Activated T-helper 2 cell treated with anti-CD3 and anti-CD28 coated beads, Interferon-gamma antibody, Interleukin-2, Interleukin-4, amounts not matched to agents 10 μg/mL and 5 μg/mL and 100 μg/mL, durations not matched to agents 14 hours and 24 hours and 36 hours (primary cell): ENCODE data around the gene MCC. TPM values are rescaled to one million over a fixed set of nuclear protein-coding genes. Genes with fewer than 3 reads are reported as not detected.
"Not testable (repeated sequence)": the region's sequence is repeated elsewhere in the genome, so short reads cannot be mapped to it uniquely, and the experiment has no call there.

ENCODE experiments used
- DNase-seq: peaks from one replicate; pipeline ENCODE4 v3.0.0; 2021; ENCODE audit warnings: low spot score
- H3K27ac Mint-ChIP-seq: one replicate; pipeline ENCODE4 v1.8.0; 2021; ENCODE audit warnings: mixed read lengths
- H3K27me3 Mint-ChIP-seq: one replicate; pipeline ENCODE4 v1.8.0; 2021; ENCODE audit warnings: low read depth, mixed read lengths
- H3K36me3 Mint-ChIP-seq: one replicate; pipeline ENCODE4 v1.8.0; 2021; ENCODE audit warnings: low read depth, mixed read lengths
- H3K4me1 Mint-ChIP-seq: one replicate; pipeline ENCODE4 v1.8.0; 2021; ENCODE audit warnings: low read depth, mixed read lengths
- H3K4me3 Mint-ChIP-seq: one replicate; pipeline ENCODE4 v1.8.0; 2021; ENCODE audit warnings: low read depth, mild to moderate bottlenecking, moderate library complexity, mixed read lengths
- H3K9me3 Mint-ChIP-seq: one replicate; pipeline ENCODE4 v1.8.0; 2021; ENCODE audit warnings: mixed read lengths
- intact Hi-C: fragments of 100-400 bp; cut with micrococcal nuclease; formaldehyde crosslinking; loops from one replicate; pipeline ENCODE4 v1.15.1; 2023
- total RNA-seq: library from RNA; stranded (reverse); gene quantifications from 2 replicates; pipeline ENCODE4 v1.2.3, GENCODE V29; 2022

MCC gene
- total RNA-seq, 1 donor from 2014 or later = 2.1 TPM

DNA sequence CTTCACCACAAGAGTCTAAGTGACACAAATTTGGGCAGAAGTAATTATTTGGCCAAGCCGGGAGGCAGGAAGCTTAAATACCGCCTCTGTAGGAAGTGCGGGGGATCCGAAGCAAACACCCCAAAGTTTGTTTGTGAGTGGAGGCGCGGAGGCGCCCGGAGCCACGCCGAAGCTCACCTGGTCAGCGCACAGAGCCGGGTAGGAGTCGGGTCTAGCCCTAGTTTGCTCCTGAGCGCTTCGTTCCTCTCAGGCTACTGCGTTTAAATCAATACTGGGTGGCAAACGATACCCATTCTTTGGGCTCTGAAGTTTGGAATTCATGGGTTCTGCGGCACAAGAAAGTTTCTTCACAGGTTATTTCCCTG is 855 bp downstream of the MCC start:
- no peak for DNase-seq
- H3K27ac Mint-ChIP-seq = no peak overlapping the region

DNA sequence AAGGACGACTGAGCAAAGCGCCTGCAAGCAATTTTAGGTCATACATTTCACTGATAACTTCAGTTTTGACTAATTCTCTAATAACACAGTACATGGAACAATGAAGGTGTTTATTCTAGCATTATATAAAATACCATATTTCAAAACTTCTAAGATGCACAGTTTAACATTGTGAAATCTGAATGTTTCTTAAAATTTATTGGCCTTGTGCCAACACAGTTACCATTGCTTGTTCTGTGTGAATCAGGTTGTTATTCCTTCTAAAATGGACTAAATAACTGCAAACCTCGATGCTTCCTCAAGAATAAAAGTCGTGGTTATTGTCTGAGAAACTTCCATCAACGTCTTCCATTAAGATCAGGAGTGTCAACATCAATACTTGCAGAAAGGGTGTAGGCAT is 8.0 kb downstream of the MCC start:
- Mint-ChIP-seq H3K27ac (no peak overlapping the region), H3K4me1 (no peaks in the 10 kb centered on the region), H3K4me3 (no peak overlapping the region), H3K9me3 (no peaks in the 10 kb centered on the region), H3K27me3 (peaks cover 62% of the 10 kb centered on the region), H3K36me3 (no peaks in the 10 kb centered on the region)
- intact Hi-C loops = no loop called here
- no peak for DNase-seq

More for the DNA sequence above, 855 bp downstream of the MCC start:
- peaks cover 21% of the 10 kb centered on the region for H3K4me1 Mint-ChIP-seq
- H3K36me3 Mint-ChIP-seq = peaks cover 7% of the 10 kb centered on the region
- peaks cover 25% of the 10 kb centered on the region for H3K9me3 Mint-ChIP-seq
- peaks cover 80% of the 10 kb centered on the region for H3K27me3 Mint-ChIP-seq
- H3K4me3 Mint-ChIP-seq = peak overlapping the region; percentile 76
- intact Hi-C loops = no loop called here

- intact Hi-C loops = no loop called here
- no peaks in the 10 kb centered on the region for H3K36me3 Mint-ChIP-seq
- H3K27me3 Mint-ChIP-seq = peaks cover 65% of the 10 kb centered on the region
- no peak for DNase-seq
- no peak overlapping the region for H3K27ac Mint-ChIP-seq
- no peaks in the 10 kb centered on the region for H3K4me1 Mint-ChIP-seq
- no peak overlapping the region for H3K4me3 Mint-ChIP-seq
- H3K9me3 Mint-ChIP-seq = no peaks in the 10 kb centered on the region
Observed at GRCh38 chr5:113478691-113479090, 9.6 kb downstream of the MCC start.

DNA sequence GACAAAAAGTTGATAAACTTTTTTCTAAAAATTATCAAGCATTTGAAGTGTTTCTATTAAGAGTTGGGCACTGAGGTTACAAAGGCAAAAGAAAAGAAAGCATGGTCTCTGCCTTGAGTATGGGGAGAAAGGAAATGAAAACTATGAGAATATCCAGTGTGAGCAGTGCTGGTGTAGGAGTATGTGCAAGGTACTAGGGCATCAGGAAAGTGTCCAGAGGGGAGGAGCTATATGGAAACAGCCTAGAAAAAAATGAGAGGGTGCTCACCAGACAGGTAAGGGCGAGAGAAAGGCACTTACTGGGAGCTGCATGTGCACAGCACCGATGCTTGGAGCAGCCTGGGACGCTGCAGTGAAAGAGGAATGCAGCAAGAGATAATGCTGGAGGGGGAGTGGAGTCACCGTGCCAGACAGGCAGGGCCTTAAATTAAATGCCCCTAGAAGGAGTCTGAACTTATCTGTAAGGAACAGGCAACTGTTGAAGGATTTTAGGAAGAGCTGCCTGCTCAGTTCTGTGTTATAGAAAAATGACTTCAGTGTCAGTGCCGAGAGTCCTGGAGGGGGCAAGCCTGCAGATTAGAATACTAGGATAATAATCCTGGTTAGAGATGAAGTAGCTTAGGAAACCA is 14.0 kb downstream of the MCC start:
- Mint-ChIP-seq H3K27me3 (peaks cover 46% of the 10 kb centered on the region), H3K4me3 (no peak overlapping the region), H3K36me3 (no peaks in the 10 kb centered on the region), H3K4me1 (no peaks in the 10 kb centered on the region), H3K27ac (no peak overlapping the region), H3K9me3 (no peaks in the 10 kb centered on the region)
- DNase-seq = no peak
- intact Hi-C loops = no loop called here

GRCh38 chr5:113463032-113463431 is 25.2 kb downstream of the MCC start:
- H3K9me3 Mint-ChIP-seq = no peaks in the 10 kb centered on the region
- H3K4me3 Mint-ChIP-seq = no peak overlapping the region
- H3K27me3 Mint-ChIP-seq = peaks cover 11% of the 10 kb centered on the region
- no peaks in the 10 kb centered on the region for H3K36me3 Mint-ChIP-seq
- H3K27ac Mint-ChIP-seq = no peak overlapping the region
- intact Hi-C loops = no loop called here
- H3K4me1 Mint-ChIP-seq = no peaks in the 10 kb centered on the region
- no peak for DNase-seq

DNA sequence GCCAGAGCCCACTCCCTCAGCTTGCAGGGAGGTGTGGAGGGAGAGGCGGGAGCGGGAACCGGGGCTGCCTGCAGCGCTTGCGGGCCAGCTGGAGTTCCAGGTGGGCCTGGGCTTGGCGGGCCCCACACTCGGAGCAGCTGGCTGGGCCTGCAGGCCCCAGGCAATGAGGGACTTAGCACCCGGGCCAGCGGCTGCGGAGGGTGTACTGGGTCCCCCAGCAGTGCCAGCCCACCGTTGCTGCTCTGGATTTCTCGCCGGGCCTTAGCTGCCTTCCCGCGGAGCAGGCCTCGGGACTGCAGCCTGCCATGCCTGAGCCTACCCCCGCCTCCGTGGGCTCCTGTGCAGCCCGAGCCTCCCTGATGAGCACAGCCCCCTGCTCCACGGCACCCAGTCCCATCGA is 31.1 kb downstream of the MCC start:
- H3K4me3 Mint-ChIP-seq, intact Hi-C loops, H3K27me3 Mint-ChIP-seq, H3K4me1 Mint-ChIP-seq, H3K27ac Mint-ChIP-seq, H3K9me3 Mint-ChIP-seq, DNase-seq, H3K36me3 Mint-ChIP-seq: not testable (repeated sequence)

DNA sequence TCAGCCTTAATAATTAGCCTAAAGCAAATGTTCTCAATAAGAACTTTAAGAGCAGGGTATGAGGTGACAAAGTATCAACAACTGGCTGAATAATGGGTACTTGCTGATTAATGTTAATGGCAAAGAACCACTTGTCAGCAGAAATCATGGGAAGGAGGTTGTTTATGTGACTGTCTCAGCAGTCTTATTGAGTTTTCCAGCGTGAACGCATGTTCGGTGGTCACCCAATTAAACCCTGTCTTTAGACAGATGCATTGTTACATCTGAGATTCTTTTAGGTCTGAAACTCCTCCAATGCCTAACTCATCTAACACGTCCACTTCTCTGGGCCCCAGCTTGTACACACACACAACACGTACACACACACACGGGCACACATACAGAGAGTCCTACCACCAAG is 35.3 kb downstream of the MCC start:
- Mint-ChIP-seq H3K27ac (no peak overlapping the region), H3K27me3 (peaks cover 20% of the 10 kb centered on the region), H3K4me1 (peaks cover 3% of the 10 kb centered on the region), H3K9me3 (no peaks in the 10 kb centered on the region), H3K36me3 (no peaks in the 10 kb centered on the region), H3K4me3 (no peak overlapping the region)
- DNase-seq = no peak
- intact Hi-C loops = no loop called here

DNA sequence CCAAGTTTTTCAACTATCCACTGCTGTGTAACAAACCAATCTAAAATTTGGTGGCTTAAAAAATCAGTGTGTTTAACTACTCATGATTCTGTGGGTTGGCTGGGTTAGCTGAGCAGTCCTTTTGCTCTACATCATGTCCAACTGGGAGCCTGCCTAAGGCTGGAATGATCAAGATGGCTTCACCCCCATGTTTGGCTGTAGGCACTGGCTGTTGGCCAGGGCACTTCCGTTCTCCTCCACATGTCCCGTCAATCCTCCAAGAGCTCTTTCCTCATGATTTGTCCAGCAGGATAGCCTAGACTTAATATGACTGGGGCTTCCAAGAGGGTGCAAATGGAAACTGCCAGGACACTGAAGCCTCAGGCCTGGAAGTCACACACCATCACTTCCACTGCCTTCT is 36.5 kb downstream of the MCC start:
- no peak for DNase-seq
- intact Hi-C loops = no loop called here
- H3K9me3 Mint-ChIP-seq = no peaks in the 10 kb centered on the region
- H3K4me1 Mint-ChIP-seq = peaks cover 3% of the 10 kb centered on the region
- H3K4me3 Mint-ChIP-seq = no peak overlapping the region
- H3K27me3 Mint-ChIP-seq = peaks cover 27% of the 10 kb centered on the region
- no peaks in the 10 kb centered on the region for H3K36me3 Mint-ChIP-seq
- H3K27ac Mint-ChIP-seq = no peak overlapping the region

DNA sequence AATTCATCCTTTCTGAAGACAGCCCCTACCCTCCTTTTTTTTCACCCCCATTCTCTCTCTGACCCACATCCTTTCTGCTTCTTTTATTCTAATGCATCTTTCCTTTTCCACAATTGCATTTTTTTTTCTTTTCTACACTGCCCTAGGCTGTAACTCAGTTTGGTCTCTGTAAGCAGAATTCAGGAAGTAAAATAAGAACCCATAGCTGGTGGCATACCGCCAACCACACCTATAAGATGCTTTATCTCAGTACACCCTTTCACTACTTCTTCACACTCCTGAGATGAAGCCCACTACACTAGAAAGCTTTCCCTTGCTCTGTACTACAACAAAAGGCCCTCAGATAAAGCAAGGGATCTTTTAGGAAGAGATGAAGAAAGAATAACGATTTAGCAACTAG is 37.3 kb downstream of the MCC start:
- Mint-ChIP-seq H3K27ac (no peak overlapping the region), H3K4me3 (no peak overlapping the region), H3K9me3 (no peaks in the 10 kb centered on the region), H3K4me1 (peaks cover 4% of the 10 kb centered on the region), H3K27me3 (peaks cover 27% of the 10 kb centered on the region), H3K36me3 (no peaks in the 10 kb centered on the region)
- no peak for DNase-seq
- intact Hi-C loops = no loop called here

GRCh38 chr5:113450462-113450861 is 37.8 kb downstream of the MCC start:
- H3K27ac Mint-ChIP-seq = no peak overlapping the region

GRCh38 chr5:113448252-113448651 is 40.0 kb downstream of the MCC start:
- intact Hi-C loops = no loop called here
- H3K36me3 Mint-ChIP-seq = no peaks in the 10 kb centered on the region

More at GRCh38 chr5:113450462-113450861, 37.8 kb downstream of the MCC start:
- Mint-ChIP-seq H3K9me3 (peaks cover 4% of the 10 kb centered on the region), H3K36me3 (no peaks in the 10 kb centered on the region), H3K27me3 (peaks cover 27% of the 10 kb centered on the region), H3K4me1 (peaks cover 4% of the 10 kb centered on the region), H3K4me3 (no peak overlapping the region)
- intact Hi-C loops = no loop called here
- no peak for DNase-seq

DNA sequence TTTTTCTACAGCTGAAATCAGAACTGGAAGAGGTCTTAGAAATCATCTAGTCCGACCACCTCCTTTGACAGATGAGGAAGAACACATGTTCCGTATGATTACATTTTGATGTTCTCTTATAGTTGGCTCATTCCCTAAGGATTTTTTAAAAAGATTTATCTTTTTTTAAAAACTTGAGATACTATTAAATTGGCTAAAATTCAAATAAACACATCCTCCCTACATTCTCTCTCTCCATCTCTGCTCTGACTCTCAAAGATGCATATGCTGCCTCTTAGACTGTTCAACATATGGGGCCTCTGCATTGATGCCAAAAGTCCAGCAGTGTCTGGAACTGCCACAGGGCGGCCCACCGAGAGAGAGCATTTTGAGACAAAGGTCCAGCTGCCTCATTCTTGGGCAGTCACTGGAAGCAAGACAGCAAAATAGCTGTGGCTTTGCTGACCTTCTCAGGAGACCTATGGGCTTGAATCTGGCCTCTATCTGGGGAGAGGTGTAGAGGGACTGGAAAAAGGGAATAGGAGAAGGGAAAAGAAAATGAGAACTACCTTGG is 40.7 kb downstream of the MCC start:
- intact Hi-C loops = no loop called here
- H3K4me1 Mint-ChIP-seq = peaks cover 4% of the 10 kb centered on the region
- H3K27me3 Mint-ChIP-seq = peaks cover 30% of the 10 kb centered on the region
- no peaks in the 10 kb centered on the region for H3K36me3 Mint-ChIP-seq
- DNase-seq = no peak
- peaks cover 12% of the 10 kb centered on the region for H3K9me3 Mint-ChIP-seq
- no peak overlapping the region for H3K27ac Mint-ChIP-seq
- no peak overlapping the region for H3K4me3 Mint-ChIP-seq

More at GRCh38 chr5:113448252-113448651, 40.0 kb downstream of the MCC start:
- Mint-ChIP-seq H3K4me3 (no peak overlapping the region), H3K9me3 (peaks cover 12% of the 10 kb centered on the region), H3K27me3 (peaks cover 30% of the 10 kb centered on the region), H3K4me1 (peaks cover 4% of the 10 kb centered on the region), H3K27ac (no peak overlapping the region)
- DNase-seq = no peak

- Mint-ChIP-seq H3K36me3 (no peaks in the 10 kb centered on the region), H3K4me1 (peaks cover 4% of the 10 kb centered on the region), H3K27ac (no peak overlapping the region), H3K4me3 (no peak overlapping the region), H3K27me3 (peaks cover 32% of the 10 kb centered on the region), H3K9me3 (peaks cover 12% of the 10 kb centered on the region)
- intact Hi-C loops = no loop called here
- DNase-seq = no peak
Observed at GRCh38 chr5:113446358-113446927, 41.8 kb downstream of the MCC start.
